ENCODE measurements around the gene FADD.

FADD gene

GRCh38 chr11:70229737-70230136 is 26.6 kb downstream of the FADD start:
- H3K9me3 ChIP-seq (ENCODE audit: low read length) = no peaks in the 10 kb centered on the region
- no peaks in the 10 kb centered on the region for H3K36me3 ChIP-seq (ENCODE audit: insufficient read depth, low read length)
- H3K4me1 ChIP-seq (ENCODE audit: insufficient read depth, low read length) = no peaks in the 10 kb centered on the region
- H3K9ac ChIP-seq (ENCODE audit: low read length) = no peak overlapping the region
- no peaks in the 10 kb centered on the region for H3K27me3 ChIP-seq (ENCODE audit: control insufficient read depth in 1 of 2, insufficient read depth in 2 of 2, low read length in 2 of 2)
- H3K27ac ChIP-seq (ENCODE audit: low read depth, low read length) = no peak overlapping the region
- H3K4me3 ChIP-seq (ENCODE audit: low read depth in 1 of 2, low read length in 2 of 2) = no peak overlapping the region

- Histone ChIP-seq H3K27ac (ENCODE audit: low read depth, low read length) (no peak overlapping the region), H3K4me3 (ENCODE audit: low read depth in 1 of 2, low read length in 2 of 2) (no peak overlapping the region), H3K9me3 (ENCODE audit: low read length) (no peaks in the 10 kb centered on the region), H3K27me3 (ENCODE audit: control insufficient read depth in 1 of 2, insufficient read depth in 2 of 2, low read length in 2 of 2) (no peaks in the 10 kb centered on the region), H3K9ac (ENCODE audit: low read length) (no peak overlapping the region), H3K36me3 (ENCODE audit: insufficient read depth, low read length) (no peaks in the 10 kb centered on the region), H3K4me1 (ENCODE audit: insufficient read depth, low read length) (no peaks in the 10 kb centered on the region)
These were observed 27.2 kb downstream of the FADD start for GRCh38 chr11:70230151-70230839.

- Histone ChIP-seq H3K9me3 (ENCODE audit: low read length) (no peaks in the 10 kb centered on the region), H3K4me3 (ENCODE audit: low read depth in 1 of 2, low read length in 2 of 2) (no peak overlapping the region), H3K9ac (ENCODE audit: low read length) (no peak overlapping the region), H3K4me1 (ENCODE audit: insufficient read depth, low read length) (no peaks in the 10 kb centered on the region), H3K36me3 (ENCODE audit: insufficient read depth, low read length) (no peaks in the 10 kb centered on the region), H3K27me3 (ENCODE audit: control insufficient read depth in 1 of 2, insufficient read depth in 2 of 2, low read length in 2 of 2) (no peaks in the 10 kb centered on the region), H3K27ac (ENCODE audit: low read depth, low read length) (no peak overlapping the region)
These were observed 28.0 kb downstream of the FADD start for GRCh38 chr11:70230840-70231710.

GRCh38 chr11:70233034-70233433 is 29.9 kb downstream of the FADD start:
- Histone ChIP-seq H3K4me3 (ENCODE audit: low read depth in 1 of 2, low read length in 2 of 2) (no peak overlapping the region), H3K27me3 (ENCODE audit: control insufficient read depth in 1 of 2, insufficient read depth in 2 of 2, low read length in 2 of 2) (no peaks in the 10 kb centered on the region)

GRCh38 chr11:70233511-70233934 is 30.4 kb downstream of the FADD start:
- no peak overlapping the region for H3K9ac ChIP-seq (ENCODE audit: low read length)
- no peaks in the 10 kb centered on the region for H3K27me3 ChIP-seq (ENCODE audit: control insufficient read depth in 1 of 2, insufficient read depth in 2 of 2, low read length in 2 of 2)
- H3K36me3 ChIP-seq (ENCODE audit: insufficient read depth, low read length) = no peaks in the 10 kb centered on the region
- no peaks in the 10 kb centered on the region for H3K4me1 ChIP-seq (ENCODE audit: insufficient read depth, low read length)
- no peak overlapping the region for H3K4me3 ChIP-seq (ENCODE audit: low read depth in 1 of 2, low read length in 2 of 2)
- H3K9me3 ChIP-seq (ENCODE audit: low read length) = no peaks in the 10 kb centered on the region
- no peak overlapping the region for H3K27ac ChIP-seq (ENCODE audit: low read depth, low read length)

More at GRCh38 chr11:70233034-70233433, 29.9 kb downstream of the FADD start:
- Histone ChIP-seq H3K9me3 (ENCODE audit: low read length) (no peaks in the 10 kb centered on the region), H3K27ac (ENCODE audit: low read depth, low read length) (no peak overlapping the region), H3K4me1 (ENCODE audit: insufficient read depth, low read length) (no peaks in the 10 kb centered on the region), H3K9ac (ENCODE audit: low read length) (no peak overlapping the region), H3K36me3 (ENCODE audit: insufficient read depth, low read length) (no peaks in the 10 kb centered on the region)

- no peaks in the 10 kb centered on the region for H3K4me1 ChIP-seq (ENCODE audit: insufficient read depth, low read length)
- H3K36me3 ChIP-seq (ENCODE audit: insufficient read depth, low read length) = no peaks in the 10 kb centered on the region
- H3K9me3 ChIP-seq (ENCODE audit: low read length) = no peaks in the 10 kb centered on the region
- H3K27ac ChIP-seq (ENCODE audit: low read depth, low read length) = no peak overlapping the region
- no peaks in the 10 kb centered on the region for H3K27me3 ChIP-seq (ENCODE audit: control insufficient read depth in 1 of 2, insufficient read depth in 2 of 2, low read length in 2 of 2)
- H3K9ac ChIP-seq (ENCODE audit: low read length) = no peak overlapping the region
- H3K4me3 ChIP-seq (ENCODE audit: low read depth in 1 of 2, low read length in 2 of 2) = no peak overlapping the region
These were observed 30.9 kb downstream of the FADD start for GRCh38 chr11:70233962-70234361.

- no peak overlapping the region for H3K27ac ChIP-seq (ENCODE audit: low read depth, low read length)
- H3K4me1 ChIP-seq (ENCODE audit: insufficient read depth, low read length) = no peaks in the 10 kb centered on the region
- no peak overlapping the region for H3K9ac ChIP-seq (ENCODE audit: low read length)
- no peaks in the 10 kb centered on the region for H3K27me3 ChIP-seq (ENCODE audit: control insufficient read depth in 1 of 2, insufficient read depth in 2 of 2, low read length in 2 of 2)
- H3K9me3 ChIP-seq (ENCODE audit: low read length) = no peaks in the 10 kb centered on the region
- H3K36me3 ChIP-seq (ENCODE audit: insufficient read depth, low read length) = no peaks in the 10 kb centered on the region
- no peak overlapping the region for H3K4me3 ChIP-seq (ENCODE audit: low read depth in 1 of 2, low read length in 2 of 2)
These were observed 37.2 kb downstream of the FADD start for GRCh38 chr11:70240337-70240736.

GRCh38 chr11:70241709-70242108 is 38.6 kb downstream of the FADD start:
- no peak overlapping the region for H3K4me3 ChIP-seq (ENCODE audit: low read depth in 1 of 2, low read length in 2 of 2)
- no peaks in the 10 kb centered on the region for H3K36me3 ChIP-seq (ENCODE audit: insufficient read depth, low read length)
- no peaks in the 10 kb centered on the region for H3K9me3 ChIP-seq (ENCODE audit: low read length)
- no peak overlapping the region for H3K27ac ChIP-seq (ENCODE audit: low read depth, low read length)
- no peaks in the 10 kb centered on the region for H3K27me3 ChIP-seq (ENCODE audit: control insufficient read depth in 1 of 2, insufficient read depth in 2 of 2, low read length in 2 of 2)
- H3K4me1 ChIP-seq (ENCODE audit: insufficient read depth, low read length) = no peaks in the 10 kb centered on the region
- H3K9ac ChIP-seq (ENCODE audit: low read length) = no peak overlapping the region

- Histone ChIP-seq H3K27me3 (ENCODE audit: control insufficient read depth in 1 of 2, insufficient read depth in 2 of 2, low read length in 2 of 2) (no peaks in the 10 kb centered on the region), H3K4me1 (ENCODE audit: insufficient read depth, low read length) (no peaks in the 10 kb centered on the region), H3K4me3 (ENCODE audit: low read depth in 1 of 2, low read length in 2 of 2) (no peak overlapping the region), H3K36me3 (ENCODE audit: insufficient read depth, low read length) (no peaks in the 10 kb centered on the region), H3K9me3 (ENCODE audit: low read length) (no peaks in the 10 kb centered on the region), H3K9ac (ENCODE audit: low read length) (no peak overlapping the region), H3K27ac (ENCODE audit: low read depth, low read length) (no peak overlapping the region)
These were observed 39.8 kb downstream of the FADD start for GRCh38 chr11:70242885-70243284.

GRCh38 chr11:70243912-70244652 is 41.0 kb downstream of the FADD start:
- Histone ChIP-seq H3K27me3 (ENCODE audit: control insufficient read depth in 1 of 2, insufficient read depth in 2 of 2, low read length in 2 of 2) (no peaks in the 10 kb centered on the region), H3K9ac (ENCODE audit: low read length) (no peak overlapping the region), H3K4me1 (ENCODE audit: insufficient read depth, low read length) (no peaks in the 10 kb centered on the region)

GRCh38 chr11:70244698-70245097 is 41.6 kb downstream of the FADD start:
- Histone ChIP-seq H3K4me3 (ENCODE audit: low read depth in 1 of 2, low read length in 2 of 2) (no peak overlapping the region), H3K9ac (ENCODE audit: low read length) (no peak overlapping the region), H3K27ac (ENCODE audit: low read depth, low read length) (no peak overlapping the region), H3K27me3 (ENCODE audit: control insufficient read depth in 1 of 2, insufficient read depth in 2 of 2, low read length in 2 of 2) (no peaks in the 10 kb centered on the region), H3K36me3 (ENCODE audit: insufficient read depth, low read length) (no peaks in the 10 kb centered on the region), H3K4me1 (ENCODE audit: insufficient read depth, low read length) (no peaks in the 10 kb centered on the region), H3K9me3 (ENCODE audit: low read length) (no peaks in the 10 kb centered on the region)

More at GRCh38 chr11:70243912-70244652, 41.0 kb downstream of the FADD start:
- Histone ChIP-seq H3K4me3 (ENCODE audit: low read depth in 1 of 2, low read length in 2 of 2) (no peak overlapping the region), H3K27ac (ENCODE audit: low read depth, low read length) (no peak overlapping the region), H3K36me3 (ENCODE audit: insufficient read depth, low read length) (no peaks in the 10 kb centered on the region), H3K9me3 (ENCODE audit: low read length) (no peaks in the 10 kb centered on the region)
